H9 (cell line): ENCODE results near the gene ERC1. TPM values are rescaled to one million over a fixed set of nuclear protein-coding genes. Genes with fewer than 3 reads are reported as not detected.

Source experiments
- DNase-seq: peaks from one replicate; pipeline ENCODE4 v3.0.0-alpha.2; 2017
- H2AFZ ChIP-seq: one replicate; pipeline ENCODE4 v1.6.1; 2013; ENCODE audit warnings: mild to moderate bottlenecking, low read length, control low read depth, moderate library complexity
- H2AK5ac ChIP-seq: 2 replicates; pipeline ENCODE4 v1.6.1; 2013; ENCODE audit warnings: low read length, control low read depth, mixed read lengths; ENCODE audit not compliant: insufficient read length
- H2BK120ac ChIP-seq: one replicate; pipeline ENCODE4 v1.6.1; 2013; ENCODE audit warnings: low read depth, mild to moderate bottlenecking, low read length, control low read depth, inconsistent platforms; ENCODE audit not compliant: poor library complexity, severe bottlenecking
- H2BK12ac ChIP-seq: 2 replicates; pipeline ENCODE4 v1.6.1; 2013; ENCODE audit warnings: low read length, control low read depth, mixed read lengths, low read depth; ENCODE audit not compliant: insufficient read length
- H2BK15ac ChIP-seq: 2 replicates; pipeline ENCODE4 v1.6.1; 2013; ENCODE audit warnings: low read depth, low read length, control low read depth
- H2BK20ac ChIP-seq: one replicate; pipeline ENCODE4 v1.6.1; 2013; ENCODE audit warnings: low read depth, mild to moderate bottlenecking, low read length, control low read depth, inconsistent platforms; ENCODE audit not compliant: poor library complexity, severe bottlenecking
- H2BK5ac ChIP-seq: 2 replicates; pipeline ENCODE4 v1.6.1; 2013; ENCODE audit warnings: low read length, control low read depth, mixed read lengths; ENCODE audit not compliant: insufficient read length
- H3K14ac ChIP-seq: 2 replicates; pipeline ENCODE4 v1.6.1; 2013; ENCODE audit warnings: low read length, control low read depth; ENCODE audit not compliant: insufficient read depth
- H3K18ac ChIP-seq: 2 replicates; pipeline ENCODE4 v1.6.1; 2013; ENCODE audit warnings: low read depth, mild to moderate bottlenecking, mixed read lengths, low read length, control low read depth; ENCODE audit not compliant: insufficient read length
- H3K23ac ChIP-seq: 2 replicates; pipeline ENCODE4 v1.6.1; 2013; ENCODE audit warnings: low read length, control low read depth, mixed read lengths, low read depth; ENCODE audit not compliant: insufficient read length
- H3K23me2 ChIP-seq: 2 replicates; pipeline ENCODE4 v1.6.1; 2013; ENCODE audit warnings: low read depth, mild to moderate bottlenecking, mixed read lengths, low read length, control low read depth; ENCODE audit not compliant: insufficient read length, poor library complexity, severe bottlenecking
- H3K27ac ChIP-seq: 2 replicates; pipeline ENCODE4 v1.5.1; 2013; ENCODE audit warnings: low read length, control low read depth, mixed read lengths, low read depth; ENCODE audit not compliant: insufficient read length
- H3K27me3 ChIP-seq: 2 replicates; pipeline ENCODE4 v1.6.1; 2013; ENCODE audit warnings: low read length, control low read depth, inconsistent platforms; ENCODE audit not compliant: insufficient read depth
- H3K4ac ChIP-seq: 2 replicates; pipeline ENCODE4 v1.6.1; 2013; ENCODE audit warnings: low read depth, mild to moderate bottlenecking, control low read depth, inconsistent platforms, low read length, moderate library complexity
- H3K4me1 ChIP-seq: 2 replicates; pipeline ENCODE4 v1.6.1; 2013; ENCODE audit warnings: low read length, control low read depth, inconsistent platforms; ENCODE audit not compliant: insufficient read depth
- H3K4me2 ChIP-seq: 2 replicates; pipeline ENCODE4 v1.6.1; 2013; ENCODE audit warnings: low read length, control low read depth, mixed read lengths; ENCODE audit not compliant: insufficient read length, insufficient read depth
- H3K56ac ChIP-seq: 2 replicates; pipeline ENCODE4 v1.6.1; 2013; ENCODE audit warnings: low read depth, mild to moderate bottlenecking, mixed read lengths, low read length, control low read depth; ENCODE audit not compliant: insufficient read length
- H3K79me1 ChIP-seq: 2 replicates; pipeline ENCODE4 v1.6.1; 2013; ENCODE audit warnings: low read depth, mild to moderate bottlenecking, moderate library complexity, low read length, control low read depth, inconsistent platforms; ENCODE audit not compliant: insufficient read depth, poor library complexity, severe bottlenecking
- H3K79me2 ChIP-seq: 2 replicates; pipeline ENCODE4 v1.6.1; 2013; ENCODE audit warnings: low read length, control low read depth, inconsistent platforms; ENCODE audit not compliant: insufficient read depth
- H3K9ac ChIP-seq: 2 replicates; pipeline ENCODE4 v1.6.1; 2013; ENCODE audit warnings: low read length, control low read depth, mixed read lengths; ENCODE audit not compliant: insufficient read length; ENCODE audit errors: extremely low read depth
- H3K9me3 ChIP-seq: one replicate; pipeline ENCODE4 v1.6.1; 2013; ENCODE audit warnings: low read depth, low read length, inconsistent platforms; ENCODE audit not compliant: control insufficient read depth
- H3T11ph ChIP-seq: one replicate; pipeline ENCODE4 v1.6.1; 2013; ENCODE audit warnings: mild to moderate bottlenecking, low read length, control low read depth, inconsistent platforms
- H4K20me1 ChIP-seq: one replicate; pipeline ENCODE4 v1.6.1; 2013; ENCODE audit not compliant: control insufficient read depth, insufficient read length, insufficient read depth
- H4K5ac ChIP-seq: 2 replicates; pipeline ENCODE4 v1.6.1; 2013; ENCODE audit warnings: low read depth, mild to moderate bottlenecking, mixed read lengths, low read length, control low read depth; ENCODE audit not compliant: insufficient read length
- H4K8ac ChIP-seq: replicated peaks from 2 replicates; pipeline ENCODE4 v1.6.1; 2013; ENCODE audit warnings: low read length, control low read depth, mixed read lengths, low read depth; ENCODE audit not compliant: insufficient read length
- H4K91ac ChIP-seq: 2 replicates; pipeline ENCODE4 v1.6.1; 2013; ENCODE audit warnings: low read depth, mild to moderate bottlenecking, moderate library complexity, mixed read lengths, low read length, control low read depth; ENCODE audit not compliant: insufficient read length
- H3K27ac Mint-ChIP-seq, 3 experiments: 2 replicates in 2 of 3; 3 replicates in 1 of 3; pipeline ENCODE4 v1.8.0; 2020 to 2021; ENCODE audit warnings: mixed read lengths in 3 of 3, mild to moderate bottlenecking in 1 of 3, moderate library complexity in 1 of 3
- H3K27me3 Mint-ChIP-seq: 2 replicates; pipeline ENCODE4 v1.8.0; 2021; ENCODE audit warnings: low read depth, mild to moderate bottlenecking, moderate library complexity, mixed read lengths
- H3K36me3 Mint-ChIP-seq, 3 experiments: 2 replicates in 2 of 3; 3 replicates in 1 of 3; pipeline ENCODE4 v1.8.0; 2020 to 2021; ENCODE audit warnings: low read depth in 3 of 3, mixed read lengths in 3 of 3; ENCODE audit not compliant: insufficient read depth in 1 of 3
- H3K4me1 Mint-ChIP-seq, 2 experiments: 2 replicates each; pipeline ENCODE4 v1.8.0; 2020; ENCODE audit warnings: mixed read lengths in 2 of 2
- H3K4me3 Mint-ChIP-seq, 2 experiments: 2 replicates in 1 of 2; 3 replicates in 1 of 2; pipeline ENCODE4 v1.8.0; 2020 to 2021; ENCODE audit warnings: mild to moderate bottlenecking in 2 of 2, mixed read lengths in 2 of 2, moderate library complexity in 1 of 2
- H3K9me3 Mint-ChIP-seq, 2 experiments: 2 replicates in 1 of 2; 3 replicates in 1 of 2; pipeline ENCODE4 v1.8.0; 2020; ENCODE audit warnings: mild to moderate bottlenecking in 2 of 2, mixed read lengths in 2 of 2, moderate library complexity in 1 of 2
- CTCF ChIP-seq: fragments of 200-600 bp; sonication (generic); conservative IDR thresholded peaks from 3 replicates; pipeline ENCODE4 v1.8.0; 2021; ENCODE audit warnings: antibody characterized with exemption, mild to moderate bottlenecking
- WGBS: extraction: QIAGEN DNeasy Blood & Tissue Kit; methylation state at CpG from one replicate; pipeline ENCODE4 v1.1.7; 2013; ENCODE audit warnings: missing lambda C conversion rate, low lambda C conversion rate, mixed read lengths; ENCODE audit not compliant: insufficient read length; ENCODE audit errors: extremely low coverage; 5-methylcytosine and 5-hydroxymethylcytosine counted together
- total RNA-seq: library from RNA; stranded (reverse); gene quantifications from 2 replicates; pipeline ENCODE4 v1.2.1, GENCODE V29; 2021

The ERC1 gene
- total RNA-seq, 1 experiment from 2014 or later = 51.2 TPM

DNA sequence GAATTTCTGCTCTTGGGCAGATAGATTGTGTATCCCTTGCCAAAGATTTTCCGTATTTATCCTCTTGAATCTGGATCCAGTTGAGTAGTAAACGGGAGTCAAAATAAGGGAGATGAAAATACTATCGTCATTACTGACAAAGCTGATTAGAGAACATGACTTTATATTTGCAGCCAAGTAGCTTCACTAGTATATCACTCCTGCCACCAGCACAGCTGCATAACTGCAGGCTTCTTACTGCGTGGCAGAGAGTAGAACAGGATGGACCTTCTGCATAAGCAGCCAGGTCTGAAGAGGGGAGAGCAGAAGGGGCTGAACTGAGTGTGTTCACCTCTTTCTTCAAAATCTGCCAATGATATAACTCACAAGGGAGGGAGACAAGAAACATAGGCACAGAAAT lies 319.6 kb downstream of the ERC1 start:
- no peak overlapping the region for H3K27ac Mint-ChIP-seq
- H3K9me3 Mint-ChIP-seq = no peaks in the 10 kb centered on the region
- H3K18ac ChIP-seq = no peak overlapping the region

More for the DNA sequence above, 319.6 kb downstream of the ERC1 start:
- Histone ChIP-seq H2BK5ac (no peak overlapping the region), H3K4me2 (no peak overlapping the region), H2BK12ac (no peak overlapping the region), H2BK20ac (no peak overlapping the region), H3K79me2 (no peaks in the 10 kb centered on the region), H3K56ac (no peak overlapping the region), H4K5ac (no peak overlapping the region), H2BK15ac (no peak overlapping the region), H3K27ac (no peak overlapping the region), H2BK120ac (no peak overlapping the region), H3T11ph (no peak overlapping the region), H2AFZ (no peak overlapping the region), H3K27me3 (no peaks in the 10 kb centered on the region), H3K14ac (no peak overlapping the region), H4K20me1 (no peaks in the 10 kb centered on the region), H3K9me3 (no peaks in the 10 kb centered on the region), H3K79me1 (no peaks in the 10 kb centered on the region), H4K8ac (no peak overlapping the region), H4K91ac (no peak overlapping the region), H2AK5ac (no peak overlapping the region), H3K4ac (no peak overlapping the region), H3K9ac (no peak overlapping the region), H3K23me2 (no peaks in the 10 kb centered on the region), H3K23ac (no peak overlapping the region), H3K4me1 (no peaks in the 10 kb centered on the region)
- no peak for DNase-seq
- peaks cover 0 to 17% (median 2%) of the 10 kb centered on the region in 3 experiments; a peak in 5 of 7 replicates for H3K36me3 Mint-ChIP-seq
- no peaks in the 10 kb centered on the region for H3K4me1 Mint-ChIP-seq
- no peak overlapping the region for H3K4me3 Mint-ChIP-seq
- H3K27me3 Mint-ChIP-seq = no peaks in the 10 kb centered on the region
- no CpG with 5 or more reads among the region's 4 CpGs for WGBS
- no peak for TF ChIP-seq CTCF
